Peyer's patch (tissue), 4 donors: ENCODE measurements around the gene TBL1X.
A peak's percentile ranks its signal among the peaks of the same experiment; 100 is the strongest.

ENCODE experiments used
- CTCF ChIP-seq, 6 experiments: fragments of 450-650 bp in 4 of 6; fragments of 200-600 bp in 2 of 6; sonication (generic) in 1 of 6; IDR thresholded peaks; one replicate each; pipeline ENCODE4 v1.5.1; 2017 to 2019; ENCODE audit warnings: antibody characterized with exemption in 6 of 6, mild to moderate bottlenecking in 3 of 6, moderate library complexity in 1 of 6
- POLR2A ChIP-seq, 2 donors: fragments of 450-650 bp; IDR thresholded peaks; one replicate each; pipeline ENCODE4 v1.5.1; 2017; ENCODE audit warnings: antibody characterized with exemption in 2 of 2, mild to moderate bottlenecking in 2 of 2, moderate library complexity in 2 of 2

DNA sequence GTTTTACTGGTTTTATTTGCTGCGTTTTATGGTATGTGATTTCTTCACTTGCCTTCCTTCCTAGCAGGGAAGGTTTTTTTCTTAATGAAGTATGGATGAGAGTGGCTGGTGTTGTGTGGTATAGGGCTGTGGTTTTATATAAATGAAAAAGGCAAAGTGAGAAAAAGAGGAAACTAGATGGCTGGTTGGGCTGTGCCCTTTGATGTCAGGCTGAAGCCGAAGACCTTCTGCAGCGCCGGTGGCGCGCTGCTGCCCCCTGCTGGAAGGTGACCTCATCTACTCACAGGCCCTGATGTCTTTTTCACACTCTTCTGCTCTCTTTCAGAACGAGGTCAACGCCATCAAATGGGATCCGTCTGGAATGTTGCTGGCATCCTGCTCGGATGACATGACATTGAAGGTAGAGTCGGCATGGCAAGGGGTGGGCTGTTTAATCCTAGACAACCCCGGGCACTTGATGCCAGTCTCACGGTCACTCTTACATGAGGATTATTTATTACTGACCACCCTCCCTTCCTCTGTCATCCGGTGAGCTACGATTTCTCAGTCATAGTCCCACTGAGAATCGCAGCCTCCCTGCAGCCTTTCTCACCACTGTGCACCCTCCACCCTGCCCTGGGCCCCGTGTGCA is 244.2 kb downstream of the TBL1X start:
- TF ChIP-seq POLR2A (IDR thresholded peaks at IDR 0.05) = no peak
- TF ChIP-seq CTCF (IDR thresholded peaks at IDR 0.05) = peak; percentile 62 to 82 (median 70)
